Panc1 (cell line): ENCODE results near the gene PAX9. TPM values are rescaled to one million over a fixed set of nuclear protein-coding genes. Genes with fewer than 3 reads are reported as not detected.

ENCODE experiments used
- ATAC-seq: fragments of 200-7000 bp; cut with Tn5 transposase; 2 replicates; pipeline ENCODE4 v1.9.1; 2020; ENCODE audit warnings: mild to moderate bottlenecking, moderate library complexity
- BruUV-seq: library from RNA; stranded (reverse); fragments of 400-500 nt; replicated peaks from 2 replicates; lab custom pipeline; 2021; lab: Mats Ljungman, UMichigan
- CTCF ChIA-PET: fragments of 300-600 bp; sonication (Branson Sonifier 250); formaldehyde crosslinking; loops from one replicate; lab custom pipeline; 2022; ENCODE audit warnings: antibody characterized with exemption; lab: Charles Lee
- POLR2A ChIA-PET: fragments of 300-600 bp; sonication (Branson Sonifier 250); formaldehyde crosslinking; loops from one replicate; lab custom pipeline; 2022; ENCODE audit warnings: antibody characterized with exemption; lab: Charles Lee
- DNase-seq: peaks from one replicate; pipeline ENCODE4 v3.0.0-alpha.2; 2010; ENCODE audit warnings: low read depth, low spot score
- H3K27ac ChIP-seq: 2 replicates; pipeline ENCODE4 v1.5.1; 2011; ENCODE audit warnings: mild to moderate bottlenecking, low read length, inconsistent platforms
- H3K27me3 ChIP-seq: fragments of 200-500 bp; sonication (Bioruptor generic); 2 replicates; pipeline ENCODE4 v1.6.0; 2014; ENCODE audit warnings: low read length, inconsistent platforms; ENCODE audit not compliant: control insufficient read depth, insufficient read depth
- H3K36me3 ChIP-seq: fragments of 200-500 bp; sonication (Bioruptor generic); 2 replicates; pipeline ENCODE4 v1.5.1; 2014; ENCODE audit warnings: inconsistent platforms, mild to moderate bottlenecking, low read length, moderate library complexity; ENCODE audit not compliant: control insufficient read depth, insufficient read depth
- H3K4me1 ChIP-seq: 2 replicates; pipeline ENCODE4 v1.5.1; 2011; ENCODE audit warnings: inconsistent platforms, mild to moderate bottlenecking, low read length, moderate library complexity; ENCODE audit not compliant: control insufficient read depth, insufficient read depth
- H3K4me3 ChIP-seq, 2 experiments: 2 replicates each; pipeline ENCODE4 v1.5.1; 2011 to 2012; ENCODE audit warnings: low read depth in 2 of 2, low read length in 2 of 2, mild to moderate bottlenecking in 2 of 2, inconsistent platforms in 1 of 2, moderate library complexity in 1 of 2
- H3K9me3 ChIP-seq: fragments of 200-500 bp; sonication (Bioruptor generic); 2 replicates; pipeline ENCODE4 v1.5.1; 2014; ENCODE audit warnings: low read depth, mild to moderate bottlenecking, inconsistent platforms, low read length, moderate library complexity; ENCODE audit not compliant: control insufficient read depth, insufficient read depth
- POLR2AphosphoS5 ChIP-seq: IDR thresholded peaks from 2 replicates; pipeline ENCODE4 v1.6.1; 2012; ENCODE audit warnings: mild to moderate bottlenecking, low read depth, low read length, moderate library complexity
- SIN3A ChIP-seq: IDR thresholded peaks from 2 replicates; pipeline ENCODE4 v1.6.1; 2012; ENCODE audit warnings: low read depth, mild to moderate bottlenecking, low read length, moderate library complexity, borderline replicate concordance; ENCODE audit not compliant: insufficient read depth
- TCF7L2 ChIP-seq: IDR thresholded peaks from 2 replicates; pipeline ENCODE4 v1.6.1; 2011; ENCODE audit warnings: mild to moderate bottlenecking, low read depth, low read length, inconsistent platforms
- in situ Hi-C: cut with HindIII; loops from 2 replicates; pipeline ENCODE4 v1.10.0; 2016; ENCODE audit warnings: low sequenced_read_pairs, low pct_unique_long_range_greater_than_20kb
- intact Hi-C: fragments of 100-400 bp; cut with micrococcal nuclease; formaldehyde crosslinking; loops from one replicate; pipeline ENCODE4 v1.10.0; 2022; ENCODE audit not compliant: unreplicated experiment
- total RNA-seq: library from RNA; stranded (reverse); gene quantifications from one replicate; pipeline ENCODE4 v1.2.1, GENCODE V29; 2021; ENCODE audit not compliant: unreplicated experiment
- TF ChIP-seq, protein P1 (sequence below), 2 experiments: IDR thresholded peaks; 2 replicates each; pipeline ENCODE4 v1.6.1; 2011 to 2012; ENCODE audit warnings: low read depth in 2 of 2, control low read depth in 1 of 2, low read length in 1 of 2, mild to moderate bottlenecking in 1 of 2, moderate library complexity in 1 of 2; ENCODE audit not compliant: insufficient read depth in 1 of 2
- TF ChIP-seq, protein P2 (sequence below): fragments of 450-650 bp; IDR thresholded peaks from 2 replicates; pipeline ENCODE4 v1.5.1; 2017; ENCODE audit warnings: mild to moderate bottlenecking

The PAX9 gene
- total RNA-seq, 1 experiment from 2014 or later = 0.82 TPM

DNA sequence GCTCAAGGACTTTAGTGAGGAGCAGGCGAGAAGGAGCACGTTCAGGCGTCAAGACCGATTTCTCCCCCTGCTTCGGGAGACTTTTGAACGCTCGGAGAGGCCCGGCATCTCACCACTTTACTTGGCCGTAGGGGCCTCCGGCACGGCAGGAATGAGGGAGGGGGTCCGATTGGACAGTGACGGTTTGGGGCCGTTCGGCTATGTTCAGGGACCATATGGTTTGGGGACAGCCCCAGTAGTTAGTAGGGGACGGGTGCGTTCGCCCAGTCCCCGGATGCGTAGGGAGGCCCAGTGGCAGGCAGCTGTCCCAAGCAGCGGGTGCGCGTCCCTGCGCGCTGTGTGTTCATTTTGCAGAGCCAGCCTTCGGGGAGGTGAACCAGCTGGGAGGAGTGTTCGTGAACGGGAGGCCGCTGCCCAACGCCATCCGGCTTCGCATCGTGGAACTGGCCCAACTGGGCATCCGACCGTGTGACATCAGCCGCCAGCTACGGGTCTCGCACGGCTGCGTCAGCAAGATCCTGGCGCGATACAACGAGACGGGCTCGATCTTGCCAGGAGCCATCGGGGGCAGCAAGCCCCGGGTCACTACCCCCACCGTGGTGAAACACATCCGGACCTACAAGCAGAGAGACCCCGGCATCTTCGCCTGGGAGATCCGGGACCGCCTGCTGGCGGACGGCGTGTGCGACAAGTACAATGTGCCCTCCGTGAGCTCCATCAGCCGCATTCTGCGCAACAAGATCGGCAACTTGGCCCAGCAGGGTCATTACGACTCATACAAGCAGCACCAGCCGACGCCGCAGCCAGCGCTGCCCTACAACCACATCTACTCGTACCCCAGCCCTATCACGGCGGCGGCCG is 1.1 kb downstream of the PAX9 start:
- Histone ChIP-seq H3K9me3 (no peaks in the 10 kb centered on the region), H3K27me3 (no peaks in the 10 kb centered on the region), H3K4me3 (peak overlapping the region; percentile 54 to 69), H3K36me3 (no peaks in the 10 kb centered on the region), H3K27ac (no peak overlapping the region), H3K4me1 (no peaks in the 10 kb centered on the region)
- BruUV-seq = no TSS peak
- ATAC-seq (no peak), DNase-seq (no peak)
- CTCF ChIA-PET = no interaction called here
- in situ Hi-C loops = no loop called here
- intact Hi-C loops = loop anchor here (10.0 kb wide), 1 partner anchor 482 kb away; no protein-coding TSS in a partner anchor
- no peak for TF ChIP-seq POLR2AphosphoS5
- no peak for TF ChIP-seq SIN3A
- TF ChIP-seq, protein P1, sequence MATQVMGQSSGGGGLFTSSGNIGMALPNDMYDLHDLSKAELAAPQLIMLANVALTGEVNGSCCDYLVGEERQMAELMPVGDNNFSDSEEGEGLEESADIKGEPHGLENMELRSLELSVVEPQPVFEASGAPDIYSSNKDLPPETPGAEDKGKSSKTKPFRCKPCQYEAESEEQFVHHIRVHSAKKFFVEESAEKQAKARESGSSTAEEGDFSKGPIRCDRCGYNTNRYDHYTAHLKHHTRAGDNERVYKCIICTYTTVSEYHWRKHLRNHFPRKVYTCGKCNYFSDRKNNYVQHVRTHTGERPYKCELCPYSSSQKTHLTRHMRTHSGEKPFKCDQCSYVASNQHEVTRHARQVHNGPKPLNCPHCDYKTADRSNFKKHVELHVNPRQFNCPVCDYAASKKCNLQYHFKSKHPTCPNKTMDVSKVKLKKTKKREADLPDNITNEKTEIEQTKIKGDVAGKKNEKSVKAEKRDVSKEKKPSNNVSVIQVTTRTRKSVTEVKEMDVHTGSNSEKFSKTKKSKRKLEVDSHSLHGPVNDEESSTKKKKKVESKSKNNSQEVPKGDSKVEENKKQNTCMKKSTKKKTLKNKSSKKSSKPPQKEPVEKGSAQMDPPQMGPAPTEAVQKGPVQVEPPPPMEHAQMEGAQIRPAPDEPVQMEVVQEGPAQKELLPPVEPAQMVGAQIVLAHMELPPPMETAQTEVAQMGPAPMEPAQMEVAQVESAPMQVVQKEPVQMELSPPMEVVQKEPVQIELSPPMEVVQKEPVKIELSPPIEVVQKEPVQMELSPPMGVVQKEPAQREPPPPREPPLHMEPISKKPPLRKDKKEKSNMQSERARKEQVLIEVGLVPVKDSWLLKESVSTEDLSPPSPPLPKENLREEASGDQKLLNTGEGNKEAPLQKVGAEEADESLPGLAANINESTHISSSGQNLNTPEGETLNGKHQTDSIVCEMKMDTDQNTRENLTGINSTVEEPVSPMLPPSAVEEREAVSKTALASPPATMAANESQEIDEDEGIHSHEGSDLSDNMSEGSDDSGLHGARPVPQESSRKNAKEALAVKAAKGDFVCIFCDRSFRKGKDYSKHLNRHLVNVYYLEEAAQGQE (IDR thresholded peaks at IDR 0.05; ENCODE audit: insufficient read depth in 1 of 2, low read depth in 2 of 2, low read length in 1 of 2) = no peak
- TF ChIP-seq, protein P2, sequence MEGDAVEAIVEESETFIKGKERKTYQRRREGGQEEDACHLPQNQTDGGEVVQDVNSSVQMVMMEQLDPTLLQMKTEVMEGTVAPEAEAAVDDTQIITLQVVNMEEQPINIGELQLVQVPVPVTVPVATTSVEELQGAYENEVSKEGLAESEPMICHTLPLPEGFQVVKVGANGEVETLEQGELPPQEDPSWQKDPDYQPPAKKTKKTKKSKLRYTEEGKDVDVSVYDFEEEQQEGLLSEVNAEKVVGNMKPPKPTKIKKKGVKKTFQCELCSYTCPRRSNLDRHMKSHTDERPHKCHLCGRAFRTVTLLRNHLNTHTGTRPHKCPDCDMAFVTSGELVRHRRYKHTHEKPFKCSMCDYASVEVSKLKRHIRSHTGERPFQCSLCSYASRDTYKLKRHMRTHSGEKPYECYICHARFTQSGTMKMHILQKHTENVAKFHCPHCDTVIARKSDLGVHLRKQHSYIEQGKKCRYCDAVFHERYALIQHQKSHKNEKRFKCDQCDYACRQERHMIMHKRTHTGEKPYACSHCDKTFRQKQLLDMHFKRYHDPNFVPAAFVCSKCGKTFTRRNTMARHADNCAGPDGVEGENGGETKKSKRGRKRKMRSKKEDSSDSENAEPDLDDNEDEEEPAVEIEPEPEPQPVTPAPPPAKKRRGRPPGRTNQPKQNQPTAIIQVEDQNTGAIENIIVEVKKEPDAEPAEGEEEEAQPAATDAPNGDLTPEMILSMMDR = no peak
- POLR2A ChIA-PET = no interaction called here

DNA sequence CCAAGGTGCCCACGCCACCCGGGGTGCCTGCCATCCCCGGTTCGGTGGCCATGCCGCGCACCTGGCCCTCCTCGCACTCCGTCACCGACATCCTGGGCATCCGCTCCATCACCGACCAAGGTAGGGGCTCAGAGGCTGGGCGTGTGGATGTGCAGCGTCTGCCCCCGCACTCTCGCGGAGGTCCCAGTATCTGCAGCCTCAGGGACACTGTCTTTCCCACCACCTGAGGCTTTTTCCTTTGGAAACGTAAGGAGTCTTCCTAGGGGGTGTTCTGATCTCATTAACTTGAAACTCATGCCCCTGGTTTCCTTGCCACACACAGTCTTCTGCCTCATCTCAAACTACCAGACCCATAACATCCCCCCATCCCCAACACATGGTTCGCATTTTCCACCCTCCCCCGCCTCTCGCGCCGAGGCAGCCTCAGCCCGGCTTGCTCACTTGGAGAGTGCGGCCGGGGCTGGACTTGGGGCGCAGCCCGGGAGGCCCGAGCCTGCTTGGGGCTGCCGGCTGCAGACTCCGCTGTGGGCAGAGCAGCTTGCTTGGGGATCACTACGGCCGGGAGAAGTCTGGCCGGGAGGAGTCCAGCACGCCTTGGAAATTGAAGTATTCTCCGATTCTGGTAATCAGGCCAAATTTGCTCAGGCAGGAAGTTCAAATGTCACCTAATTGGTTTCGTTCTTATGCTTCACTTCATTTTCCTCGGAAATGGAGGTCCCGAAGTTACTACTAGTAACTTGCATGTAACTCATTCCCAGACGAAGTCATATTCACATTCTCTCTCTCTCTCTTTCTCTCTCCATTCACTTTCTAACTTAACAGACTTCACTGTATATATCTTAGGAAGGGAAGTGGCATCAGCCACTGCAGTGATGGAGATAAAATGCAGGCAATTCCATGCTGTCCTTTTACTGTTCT is 2.0 kb downstream of the PAX9 start:
- CTCF ChIA-PET = no interaction called here
- intact Hi-C loops (loop anchor here (10.0 kb wide), 1 partner anchor 481 kb away; no protein-coding TSS in a partner anchor), in situ Hi-C loops (no loop called here)
- no peak overlapping the region for H3K27ac ChIP-seq
- H3K4me3 ChIP-seq = peak overlapping the region; percentile 26 to 49
- TF ChIP-seq TCF7L2 (no peak), POLR2AphosphoS5 (no peak), SIN3A (no peak)
- TF ChIP-seq, protein P2 = no peak
- TF ChIP-seq, protein P1 (IDR thresholded peaks at IDR 0.05; ENCODE audit: insufficient read depth in 1 of 2, low read depth in 2 of 2, low read length in 1 of 2) = no peak
- BruUV-seq = no TSS peak
- no peak for DNase-seq
- ATAC-seq = peak; percentile 27
- no peaks in the 10 kb centered on the region for H3K9me3 ChIP-seq
- H3K27me3 ChIP-seq = no peaks in the 10 kb centered on the region
- no peaks in the 10 kb centered on the region for H3K36me3 ChIP-seq
- POLR2A ChIA-PET = no interaction called here
- no peaks in the 10 kb centered on the region for H3K4me1 ChIP-seq
